Stimulated activated CD4-positive, alpha-beta T cell treated with anti-CD3 and anti-CD28 coated beads, Interleukin-15, amount 100 ng/mL, for 24 hours (primary cell): ENCODE data around the gene CA5B.
"Not testable (repeated sequence)": the region's sequence is repeated elsewhere in the genome, so short reads cannot be mapped to it uniquely, and the experiment has no call there.

ENCODE experiments used
- DNase-seq: peaks from one replicate; pipeline ENCODE4 v3.0.0-alpha.2; 2020

Gene CA5B

DNA sequence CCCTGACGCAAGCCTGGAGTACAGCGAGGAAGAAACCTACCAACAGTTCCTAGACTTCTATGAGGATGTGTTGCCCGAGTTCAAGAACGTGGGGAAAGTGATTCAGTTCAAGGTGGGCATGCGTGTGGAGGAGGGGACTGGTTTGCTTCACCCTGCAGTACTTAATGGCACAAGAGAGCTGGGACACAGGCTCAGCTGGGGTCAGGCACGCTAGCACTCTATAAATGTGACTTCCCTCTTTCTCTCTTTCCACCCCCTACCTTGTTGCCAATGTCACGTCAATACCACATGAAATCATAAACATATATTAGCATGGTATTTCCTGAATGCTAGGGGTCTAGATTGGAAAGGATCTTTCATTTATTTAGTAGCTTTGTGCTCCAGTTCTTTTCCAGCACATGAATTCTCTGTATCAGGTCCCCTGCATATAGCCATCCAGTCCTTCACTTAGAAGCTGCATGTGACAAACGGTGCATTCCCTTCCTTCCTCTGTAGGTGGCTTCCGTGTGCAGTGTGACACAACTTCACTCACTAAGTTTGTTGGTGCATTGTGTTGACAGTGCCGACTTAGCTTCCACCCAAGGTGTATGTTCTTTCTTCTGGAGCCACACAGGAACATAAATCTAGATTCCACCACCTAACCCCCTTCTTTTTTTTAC, 77.8 kb downstream of the CA5B start:
- DNase-seq: peak; percentile 31

DNA sequence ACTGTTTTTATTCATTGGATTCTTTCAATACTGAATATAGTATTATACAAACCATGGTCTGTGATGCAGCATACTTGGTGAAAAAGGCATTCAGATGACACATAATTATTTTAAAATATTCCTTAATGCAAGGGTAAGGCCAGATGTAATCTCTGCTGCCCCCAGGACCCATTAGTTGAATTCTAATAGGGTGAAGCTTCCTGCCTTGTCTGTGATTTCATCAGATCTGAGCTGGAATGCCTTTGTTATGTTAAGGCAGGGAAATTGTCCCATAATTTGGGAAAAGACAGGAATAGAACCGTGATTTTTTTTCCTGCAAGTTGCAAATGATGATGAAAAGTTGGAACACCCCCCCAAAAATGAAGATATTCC, 78.4 kb downstream of the CA5B start:
- no peak for DNase-seq

DNA sequence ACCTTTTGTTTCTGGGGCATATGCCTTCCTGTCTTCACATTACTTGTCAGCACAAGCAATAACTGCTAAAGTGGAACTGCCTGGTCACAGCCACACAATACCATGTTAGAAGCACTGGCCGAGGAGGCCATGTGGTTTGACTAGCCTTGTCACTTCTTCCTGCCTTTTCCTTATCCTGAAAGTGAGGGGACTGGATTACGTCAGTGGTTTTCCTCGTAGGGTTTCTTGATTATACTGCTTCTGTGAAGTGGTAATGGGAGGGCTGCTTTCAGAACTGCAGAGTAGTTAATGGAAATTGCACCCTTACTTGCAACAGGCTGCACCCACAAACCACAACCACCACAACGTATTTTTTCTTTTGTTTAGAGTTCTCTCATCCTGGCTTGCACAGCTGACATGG, 78.8 kb downstream of the CA5B start:
- peak; percentile 40 for DNase-seq

DNA sequence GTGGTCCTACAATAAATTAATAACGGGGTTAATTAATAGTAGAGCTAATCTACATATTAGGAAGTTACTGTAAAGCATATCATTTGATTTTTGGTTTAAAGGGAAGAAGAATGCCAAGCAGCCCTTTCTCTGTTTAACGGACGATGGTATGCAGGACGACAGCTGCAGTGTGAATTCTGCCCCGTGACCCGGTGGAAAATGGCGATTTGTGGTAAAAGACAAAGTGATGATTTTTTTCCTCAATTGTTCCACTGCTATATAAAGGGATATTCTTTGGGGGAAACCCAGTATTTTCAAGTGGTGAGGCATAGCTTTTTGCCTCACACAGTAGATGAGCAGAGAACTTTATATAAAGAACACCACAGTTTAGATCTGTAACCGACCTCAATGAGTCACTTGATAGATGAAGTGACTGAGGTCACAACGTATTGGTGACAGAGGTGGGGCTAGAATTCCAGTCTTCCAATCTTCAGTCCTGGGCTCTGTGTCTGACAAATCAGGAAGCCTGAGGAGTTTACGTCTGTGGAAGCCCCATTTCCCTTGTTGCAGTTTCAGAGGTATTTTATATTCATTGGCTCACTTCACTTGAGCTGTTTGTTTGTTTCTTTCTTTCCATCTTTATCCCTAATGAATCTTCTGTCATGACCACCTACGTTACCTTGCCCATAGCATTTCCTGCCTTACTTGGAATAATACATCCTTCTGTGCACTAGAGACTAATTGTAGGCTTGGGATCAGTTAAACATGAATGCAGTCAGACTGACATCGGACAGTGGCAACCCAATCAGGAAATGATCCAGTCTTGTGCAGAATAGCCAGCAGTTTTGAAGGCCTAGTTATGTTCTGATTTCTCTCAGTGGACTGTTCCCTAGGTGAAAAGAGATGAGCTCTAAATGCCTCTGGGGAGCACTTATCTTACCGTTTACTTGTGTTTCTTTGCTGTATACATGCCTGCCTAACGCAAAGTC, 82.3 kb downstream of the CA5B start:
- peak; percentile 34 for DNase-seq

DNA sequence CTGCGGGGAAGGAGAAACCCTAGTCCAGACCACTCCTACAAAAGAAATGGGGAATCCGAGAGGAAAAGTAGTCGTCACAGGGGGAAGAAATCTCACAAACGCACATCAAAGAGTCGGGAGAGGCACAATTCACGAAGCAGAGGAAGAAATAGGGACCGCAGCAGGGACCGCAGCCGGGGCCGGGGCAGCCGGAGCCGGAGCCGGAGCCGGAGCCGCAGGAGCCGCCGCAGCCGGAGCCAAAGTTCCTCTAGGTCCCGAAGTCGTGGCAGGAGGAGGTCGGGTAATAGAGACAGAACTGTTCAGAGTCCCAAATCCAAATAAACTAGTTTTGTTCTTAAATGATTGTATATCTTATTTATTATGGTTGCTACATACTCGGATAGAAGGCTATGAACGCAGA, 84.9 kb downstream of the CA5B start:
- no peak for DNase-seq

DNA sequence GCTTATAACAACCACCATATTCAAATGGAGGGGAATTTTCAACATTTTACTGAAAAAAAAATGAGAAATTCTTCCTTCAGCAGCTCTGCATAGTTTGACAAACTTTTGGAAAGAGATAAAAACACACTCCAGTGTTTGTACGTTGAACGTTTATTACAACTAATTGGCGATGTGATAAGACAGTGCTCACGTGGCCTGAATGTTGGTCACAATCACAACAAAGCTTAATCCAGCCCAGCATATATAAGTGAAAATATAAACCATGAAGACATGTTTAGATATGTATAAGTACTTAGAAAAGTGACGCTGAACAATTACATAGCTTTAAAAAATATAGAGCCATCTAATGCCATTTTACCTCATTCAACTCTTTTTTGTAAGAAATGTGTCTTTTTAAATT, 87.9 kb downstream of the CA5B start:
- no peak for DNase-seq

- DNase-seq: no peak
Measured at GRCh38 chrX:15829217-15829616, 91.1 kb downstream of the CA5B start.

GRCh38 chrX:15831347-15831746, 93.3 kb downstream of the CA5B start:
- DNase-seq: not testable (repeated sequence)

- DNase-seq: no peak
Measured at GRCh38 chrX:15834053-15834452, 96.0 kb downstream of the CA5B start.

DNA sequence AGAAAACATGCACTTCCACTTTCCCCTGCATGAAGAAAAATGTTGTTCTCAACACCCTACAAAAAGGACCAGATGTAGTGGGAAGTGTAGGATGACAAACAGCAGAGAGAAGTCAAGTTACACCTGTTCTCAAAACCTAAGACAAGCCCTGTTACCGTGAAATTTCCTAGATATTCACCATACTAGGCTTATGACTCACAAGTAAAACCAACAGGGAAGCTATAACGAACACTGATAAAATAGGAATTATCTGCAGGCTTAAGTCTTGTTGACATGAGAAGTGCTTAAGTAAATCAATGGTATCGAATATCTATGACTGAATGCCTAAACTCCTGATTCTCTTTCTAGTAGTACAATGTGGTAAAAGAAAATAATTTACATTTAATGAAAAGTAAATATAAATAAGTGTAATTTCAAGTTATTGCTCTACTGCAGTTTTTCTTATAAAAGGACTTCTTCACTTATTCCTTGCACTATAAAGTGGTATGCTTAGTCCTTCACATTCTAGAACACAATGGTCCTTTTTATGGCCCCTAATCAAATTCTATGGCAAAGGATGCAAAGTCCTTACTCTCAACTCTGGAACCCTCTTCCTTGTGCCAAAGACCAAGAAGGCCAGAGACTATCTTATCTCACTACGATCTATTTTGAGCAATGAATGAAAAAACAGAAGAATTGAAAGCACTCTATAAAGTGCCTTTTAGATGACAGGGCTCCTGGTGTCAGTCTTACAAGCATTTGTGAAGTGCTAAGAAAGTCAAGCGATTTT, 96.9 kb downstream of the CA5B start:
- DNase-seq: no peak
